A549 (cell line): ENCODE measurements around the gene RXRA.

Experiments
- CBX2 ChIP-seq: fragments of 200-600 bp; sonication (generic); IDR thresholded peaks from 2 replicates; pipeline ENCODE4 v1.6.1; 2016; ENCODE audit warnings: low read depth, mild to moderate bottlenecking, borderline replicate concordance
- CBX8 ChIP-seq: fragments of 200-600 bp; sonication (generic); IDR thresholded peaks from 2 replicates; pipeline ENCODE4 v1.6.1; 2016
- CTCF ChIP-seq: fragments of >200 bp; sonication (Bioruptor Twin); formaldehyde crosslinking; IDR thresholded peaks from 3 replicates; pipeline ENCODE4 v1.5.1; 2016
- KDM1A ChIP-seq: fragments of 200-600 bp; sonication (generic); IDR thresholded peaks from 2 replicates; pipeline ENCODE4 v1.6.1; 2016; ENCODE audit warnings: low read depth, mild to moderate bottlenecking
- MAFK ChIP-seq: fragments of 450-650 bp; IDR thresholded peaks from 2 replicates; pipeline ENCODE4 v1.6.1; 2014; ENCODE audit not compliant: partially characterized antibody
- MYC ChIP-seq: IDR thresholded peaks from 2 replicates; pipeline ENCODE4 v1.6.1; 2012; ENCODE audit warnings: mild to moderate bottlenecking, inconsistent platforms, low read length, improper control_type of control experiment, borderline replicate concordance
- NFE2L2 ChIP-seq: fragments of 150-350 bp; conservative IDR thresholded peaks from 2 replicates; pipeline ENCODE4 v1.6.1; 2014; ENCODE audit warnings: low read length
- POLR2A ChIP-seq: IDR thresholded peaks from 2 replicates; pipeline ENCODE4 v1.6.1; 2012; ENCODE audit warnings: mild to moderate bottlenecking, low read length
- SMC3 ChIP-seq: fragments of >200 bp; sonication (Bioruptor Twin); formaldehyde crosslinking; IDR thresholded peaks from 3 replicates; pipeline ENCODE4 v1.6.1; 2018; ENCODE audit warnings: inconsistent platforms
- ZC3H11A ChIP-seq: fragments of 450-650 bp; IDR thresholded peaks from 2 replicates; pipeline ENCODE4 v1.6.1; 2014; ENCODE audit warnings: antibody characterized with exemption, mild to moderate bottlenecking

- TF ChIP-seq CTCF, result no peak
- no peak for TF ChIP-seq POLR2A
- no peak for TF ChIP-seq MAFK
- TF ChIP-seq NFE2L2, result no peak
- TF ChIP-seq CBX8, result no peak
- no peak for TF ChIP-seq KDM1A
- TF ChIP-seq MYC, result no peak
- no peak for TF ChIP-seq ZC3H11A
- no peak for TF ChIP-seq CBX2
- TF ChIP-seq SMC3, result no peak
Measured at GRCh38 chr9:134377143-134377484, 50.9 kb downstream of the RXRA start.
